Fibroblast of skin of scalp (primary cell): Measurements from ENCODE around the gene TTC21B.
"Not testable (repeated sequence)": the region's sequence is repeated elsewhere in the genome, so short reads cannot be mapped to it uniquely, and the experiment has no call there.

Experiments used
- DNase-seq: peaks from one replicate; pipeline ENCODE4 v3.0.0-alpha.2; 2013

TTC21B gene

DNA sequence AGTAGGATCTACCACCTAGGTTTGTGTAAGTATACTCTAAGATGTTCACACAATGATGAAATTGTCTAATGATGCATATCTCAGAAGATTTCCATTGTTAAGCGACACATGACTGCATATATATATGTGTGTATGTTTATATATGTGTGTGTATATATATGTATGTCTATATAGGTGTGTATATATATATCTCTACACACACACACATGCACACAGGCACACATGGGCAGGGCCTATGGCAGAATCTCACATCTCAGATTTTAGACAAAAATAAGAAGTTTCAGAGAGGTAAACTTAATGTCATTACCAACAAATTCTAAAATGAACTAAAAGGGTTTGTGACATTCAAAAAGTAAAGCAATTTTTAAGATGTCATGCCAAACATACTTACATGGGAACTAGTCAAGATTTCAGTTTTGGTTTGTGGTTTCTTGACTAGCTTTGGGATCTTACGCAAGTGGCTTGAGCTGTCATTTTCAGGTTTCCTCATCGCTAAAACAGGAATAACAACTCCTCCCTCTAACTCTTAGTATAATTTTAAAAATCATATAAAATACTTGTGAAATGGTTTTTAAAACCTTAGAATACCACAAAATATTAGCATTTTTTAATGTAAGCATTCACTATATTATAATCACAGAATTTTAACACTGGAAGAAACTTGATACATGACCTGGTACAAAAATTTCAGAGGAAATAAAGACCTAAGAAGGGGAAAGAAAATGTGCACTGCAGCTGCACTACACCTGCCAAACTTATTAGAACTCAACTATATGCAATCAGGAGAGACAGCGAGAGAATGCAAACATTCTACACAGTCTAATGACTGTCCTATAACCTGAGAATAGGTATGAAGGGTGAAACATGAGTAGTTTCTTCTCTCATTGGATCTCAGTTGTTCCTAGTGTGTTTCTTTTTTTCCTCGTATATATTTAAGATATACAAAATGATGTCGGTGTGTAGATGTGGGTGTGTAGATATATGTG, 75.7 kb downstream of the TTC21B start:
- peak; percentile 54 for DNase-seq

DNA sequence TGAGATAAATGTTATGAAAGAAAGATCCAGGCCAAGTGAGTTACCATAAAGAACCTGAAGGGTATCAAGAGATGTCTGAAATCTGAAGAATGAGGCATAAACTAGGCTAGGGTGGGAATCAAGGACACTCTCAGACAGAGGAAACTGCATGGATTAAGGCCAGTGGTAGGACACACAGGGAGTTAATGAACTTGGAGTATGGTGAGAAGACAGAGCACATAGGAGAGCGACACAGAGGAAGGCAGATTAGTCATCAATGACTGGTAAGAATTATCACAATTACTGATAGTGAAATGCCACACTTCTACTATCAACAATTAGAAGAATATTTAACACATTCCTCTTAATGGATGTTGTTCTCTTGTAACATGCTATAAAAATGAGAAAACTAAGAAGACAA, 76.9 kb downstream of the TTC21B start:
- DNase-seq, result peak; percentile 13

DNA sequence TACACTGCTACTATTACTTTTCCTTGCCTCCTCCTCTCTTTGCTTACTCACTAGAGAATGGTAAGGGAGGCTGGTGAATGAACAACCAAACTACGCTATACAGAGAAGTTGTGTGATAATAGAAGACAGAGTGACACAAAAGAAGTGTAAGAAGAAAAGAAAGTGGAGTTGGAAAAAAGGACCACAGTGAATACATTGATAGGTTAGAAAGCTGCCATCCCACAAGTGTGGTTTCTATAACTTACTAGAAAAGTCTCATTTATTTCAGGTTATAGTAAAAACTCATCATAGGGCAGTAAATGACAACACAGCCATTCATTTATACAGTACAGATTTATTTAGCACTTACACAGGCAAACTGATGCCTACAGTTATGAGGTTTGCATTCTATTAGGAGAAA, 77.3 kb downstream of the TTC21B start:
- DNase-seq, result no peak

DNA sequence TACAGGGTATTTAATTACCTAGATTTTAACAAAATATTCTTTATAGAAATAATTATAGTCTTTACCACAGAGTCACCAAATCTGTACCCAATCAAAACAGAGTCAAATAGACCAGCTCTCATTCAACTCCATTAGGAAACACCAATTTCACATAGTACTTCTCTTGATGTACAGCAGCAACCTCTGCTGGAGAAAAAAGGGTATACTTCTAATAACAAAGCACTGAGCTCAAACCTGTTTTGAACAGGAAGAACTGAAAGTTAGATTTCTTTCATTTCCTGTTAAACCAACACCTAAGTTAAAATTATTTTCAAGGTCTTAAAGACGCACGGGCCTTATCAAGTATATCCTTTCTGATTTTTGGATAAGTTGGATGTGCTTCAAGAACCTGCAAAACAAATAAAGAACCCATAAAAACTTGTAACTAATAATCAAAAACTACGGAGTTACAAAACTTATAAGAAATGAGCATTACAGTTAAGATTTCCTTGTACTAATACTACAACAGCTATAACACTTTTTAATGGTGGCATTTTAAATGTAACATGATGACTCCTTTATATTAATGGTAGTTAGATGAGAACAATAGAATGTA, 79.0 kb downstream of the TTC21B start:
- peak; percentile 65 for DNase-seq

DNA sequence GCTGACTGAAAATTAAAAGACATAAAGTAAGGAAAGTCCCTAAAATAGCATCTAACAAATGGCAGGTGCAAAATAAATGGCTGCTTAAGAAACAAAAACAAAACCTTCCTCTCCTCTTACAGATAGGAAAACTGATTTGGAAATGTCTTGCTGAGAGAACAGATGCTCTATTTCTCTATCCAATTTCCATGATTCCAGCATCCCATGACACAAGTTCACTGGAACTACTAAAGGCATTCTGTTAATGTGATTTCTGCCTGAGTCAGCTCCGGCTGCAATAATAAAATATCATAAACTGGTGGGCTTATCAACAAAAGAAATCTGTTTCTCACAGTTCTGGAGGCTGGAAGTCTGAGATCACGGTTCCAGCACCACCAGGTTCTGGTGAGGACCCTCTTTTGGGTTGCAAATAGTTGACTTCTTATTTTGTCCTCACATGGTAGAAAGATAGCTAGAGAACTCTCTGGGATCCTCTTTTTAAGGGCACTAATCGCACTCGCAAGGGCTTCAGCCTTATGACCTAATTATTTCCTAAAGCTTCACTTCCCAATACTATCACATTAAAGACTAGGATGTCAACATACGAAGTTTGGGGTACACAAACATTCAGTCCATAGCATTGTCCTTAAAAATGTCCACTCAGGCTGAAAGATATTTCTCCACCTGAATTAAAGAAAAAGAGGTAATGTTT, 81.3 kb downstream of the TTC21B start:
- no peak for DNase-seq

DNA sequence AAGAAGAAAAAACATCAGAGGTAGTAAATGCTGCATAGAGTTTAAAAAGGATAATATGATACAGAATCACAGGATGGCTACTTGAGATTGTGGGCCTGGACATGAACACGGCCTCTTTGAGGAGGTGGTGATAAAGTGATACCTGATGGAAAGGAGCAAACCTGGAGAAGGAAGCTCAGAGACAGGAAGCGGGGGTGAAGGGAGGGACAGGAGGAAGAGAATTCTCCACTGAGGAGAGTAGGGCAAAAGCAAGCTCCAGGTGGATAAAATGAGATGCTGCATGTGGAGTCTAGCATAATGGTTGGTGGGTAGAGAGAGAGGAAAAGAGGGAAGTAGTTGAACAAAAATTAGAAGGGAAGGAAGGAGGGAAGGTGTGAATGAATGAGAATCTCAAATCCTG, 82.6 kb downstream of the TTC21B start:
- DNase-seq, result no peak

- DNase-seq, result no peak
Measured at GRCh38 chr2:165870346-165870745, 83.2 kb downstream of the TTC21B start.

DNA sequence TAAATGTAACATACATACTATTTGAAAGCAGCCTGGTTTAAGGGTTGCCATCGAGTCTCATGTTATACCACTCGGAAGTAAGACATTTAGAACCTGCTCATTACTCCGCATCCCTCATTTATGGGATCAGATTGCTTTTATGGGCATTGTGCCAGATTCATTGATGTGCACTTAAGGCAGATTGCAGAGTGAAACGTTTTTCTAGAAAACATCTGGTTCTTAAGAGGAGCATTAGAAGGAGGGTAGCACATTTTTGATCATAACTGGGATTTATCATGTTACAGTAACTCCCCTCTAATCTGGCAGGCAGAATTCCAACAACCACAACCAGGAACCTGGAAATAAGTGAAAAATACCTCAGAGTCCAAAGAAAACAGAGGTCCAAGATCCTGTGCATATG, 85.4 kb downstream of the TTC21B start:
- DNase-seq, result peak; percentile 7

- no peak for DNase-seq
Measured at GRCh38 chr2:165864296-165864695, 89.3 kb downstream of the TTC21B start.

- DNase-seq, result no peak
Measured at GRCh38 chr2:165863810-165864261, 89.7 kb downstream of the TTC21B start.

DNA sequence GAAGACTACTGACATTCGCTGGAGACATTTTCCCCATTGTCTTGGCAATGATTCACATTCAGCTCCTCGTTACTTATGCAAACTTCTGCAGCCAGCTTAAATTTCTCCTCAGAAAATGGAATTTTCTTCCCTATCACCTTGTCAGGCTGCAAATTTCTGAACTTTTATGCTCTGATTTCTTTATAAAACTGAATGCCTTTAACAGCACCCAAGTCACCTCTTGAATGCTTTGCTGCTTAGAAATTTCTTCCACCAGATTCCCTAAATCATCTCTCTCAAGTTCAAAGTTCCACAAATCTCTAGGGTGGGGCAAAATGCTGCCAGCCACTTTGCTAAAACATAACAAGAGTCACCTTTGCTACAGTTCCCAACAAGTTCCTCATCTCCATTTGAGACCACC, 92.5 kb downstream of the TTC21B start:
- DNase-seq, result not testable (repeated sequence)

- DNase-seq, result not testable (repeated sequence)
Measured at GRCh38 chr2:165859723-165860122, 93.9 kb downstream of the TTC21B start.

DNA sequence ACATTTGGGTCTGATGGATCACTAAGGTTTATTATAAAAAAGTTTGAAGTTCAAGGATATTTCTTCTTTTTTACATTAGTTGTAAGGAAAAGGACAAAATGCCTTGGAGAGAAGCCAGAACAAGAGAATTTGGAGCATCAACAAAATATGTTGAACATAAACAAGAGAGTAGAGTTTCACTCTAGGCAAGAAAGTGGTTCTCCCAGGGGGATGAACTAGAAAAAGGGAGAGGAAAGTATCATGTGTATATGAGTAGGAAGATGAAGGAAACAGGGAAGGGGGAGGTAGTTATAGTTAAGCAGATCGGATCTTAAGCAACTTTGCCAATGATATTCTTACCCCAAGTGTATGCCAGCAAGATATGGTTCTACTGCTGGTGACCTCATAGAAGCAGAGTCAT, 95.7 kb downstream of the TTC21B start:
- peak; percentile 55 for DNase-seq

DNA sequence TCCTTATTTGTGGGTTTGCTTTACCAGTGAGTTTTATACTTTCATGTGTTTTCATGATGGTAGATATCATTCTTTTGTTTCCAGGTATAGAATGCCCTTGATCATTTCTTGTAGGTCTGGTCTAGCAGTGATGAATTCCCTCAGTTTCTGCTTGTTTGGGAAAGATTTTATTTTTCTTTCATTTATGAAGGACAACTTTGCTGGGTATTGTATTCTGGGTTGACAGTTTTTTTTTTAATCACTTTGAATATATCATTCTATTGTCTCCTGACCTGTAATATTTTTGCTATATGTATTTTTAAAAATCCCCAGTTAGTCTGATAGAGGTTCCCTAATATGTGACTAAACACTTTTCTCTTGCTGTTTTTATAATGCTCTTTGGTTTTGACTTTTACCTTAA, 101.2 kb downstream of the TTC21B start:
- DNase-seq, result no peak

- DNase-seq, result no peak
Measured at GRCh38 chr2:165847001-165847400, 106.6 kb downstream of the TTC21B start.

DNA sequence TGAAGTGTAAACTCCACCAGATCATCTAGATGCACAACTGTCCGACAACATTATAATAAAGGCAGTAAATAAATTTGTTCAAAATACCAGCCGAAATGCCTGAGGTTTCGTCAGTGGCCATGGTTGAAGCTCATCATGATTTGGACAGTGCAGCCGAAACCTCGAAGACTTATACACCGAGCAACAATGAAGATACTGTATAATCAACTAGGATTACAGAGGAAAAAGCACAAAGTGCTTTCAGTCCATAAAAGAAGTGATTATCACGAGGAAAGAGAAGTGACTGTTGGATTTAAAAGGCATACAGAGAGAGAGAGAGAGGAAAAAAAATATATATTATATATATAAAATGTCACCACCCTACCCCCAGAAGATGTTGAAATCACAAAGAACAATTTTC, 107.5 kb downstream of the TTC21B start:
- DNase-seq, result no peak

GRCh38 chr2:165844216-165844615, 109.4 kb downstream of the TTC21B start:
- DNase-seq, result no peak

DNA sequence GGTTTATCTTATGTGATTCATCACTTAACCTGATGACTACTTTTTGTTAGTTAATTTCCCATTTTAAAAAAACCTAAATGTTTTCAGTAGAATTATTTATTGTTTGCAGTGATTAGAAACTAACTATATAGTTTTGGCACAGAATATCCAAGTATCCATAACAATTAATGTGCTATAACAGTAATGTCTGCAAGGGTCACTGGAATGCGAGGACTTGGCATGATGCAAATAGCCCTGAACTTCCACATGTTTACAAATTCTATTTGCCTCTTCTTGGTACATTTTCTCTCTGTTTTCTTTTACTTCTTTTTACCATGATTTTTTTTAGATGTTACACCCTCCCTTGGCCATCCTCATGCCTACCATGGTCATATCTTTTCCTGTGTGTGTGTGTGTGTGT, 110.2 kb downstream of the TTC21B start:
- DNase-seq, result no peak

- no peak for DNase-seq
Measured at GRCh38 chr2:165840333-165840958, 113.1 kb downstream of the TTC21B start.

GRCh38 chr2:165839610-165840009, 114.0 kb downstream of the TTC21B start:
- DNase-seq, result peak; percentile 12

GRCh38 chr2:165837122-165837521, 116.5 kb downstream of the TTC21B start:
- no peak for DNase-seq

DNA sequence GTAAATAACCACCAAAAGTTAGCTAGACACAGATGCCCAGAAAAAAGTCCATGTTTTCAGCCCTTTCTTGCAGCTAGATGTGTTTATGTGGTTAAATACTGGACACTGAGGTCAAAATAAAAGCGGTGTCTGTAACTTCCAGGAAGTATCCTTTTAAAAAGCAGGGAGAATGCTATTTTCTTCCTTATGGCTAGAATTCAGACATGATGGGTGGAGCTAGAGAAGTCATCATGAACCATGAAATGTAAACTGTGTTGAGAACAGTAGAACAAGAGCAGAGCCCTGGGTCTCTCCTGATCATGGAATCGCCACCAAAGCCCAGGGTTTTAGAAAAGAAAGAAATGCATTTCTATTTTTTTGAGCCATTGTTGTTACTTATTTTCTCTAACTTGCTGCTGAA, 118.2 kb downstream of the TTC21B start:
- DNase-seq, result no peak

DNA sequence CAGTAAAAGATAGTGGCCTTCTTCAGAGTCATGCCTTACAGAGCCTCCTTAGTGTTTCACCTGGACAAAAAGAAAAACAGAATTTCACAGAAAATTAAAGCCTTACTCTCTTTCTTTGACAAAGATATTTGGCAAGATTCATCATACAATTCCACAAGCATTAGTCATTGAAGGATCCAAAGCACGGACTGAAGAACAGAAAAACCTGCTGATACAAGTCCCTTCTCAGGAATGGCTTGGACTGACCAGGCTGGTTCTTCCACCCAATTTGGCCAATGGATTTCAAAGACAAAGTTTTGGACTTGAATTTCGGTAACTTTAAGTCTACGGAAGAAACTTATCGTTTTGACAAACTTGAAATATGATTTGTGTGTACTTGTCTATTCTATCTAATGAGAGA, 120.4 kb downstream of the TTC21B start:
- peak; percentile 39 for DNase-seq
